Tibial artery (tissue), 4 donors: Measurements from ENCODE around the gene MAS1L.

Experiments
- DNase-seq, 2 donors: peaks; one replicate each; pipeline ENCODE4 v3.0.0-alpha.2; 2019
- H3K27ac ChIP-seq, 2 donors: fragments of 200-600 bp; sonication (generic) in 1 of 2; 1 replicate in 1 of 2; 2 replicates in 1 of 2; pipeline ENCODE4 v1.5.1; 2018 to 2019; ENCODE audit warnings: mild to moderate bottlenecking in 1 of 2
- H3K27me3 ChIP-seq, 2 donors: fragments of 200-600 bp; sonication (generic) in 1 of 2; one replicate each; pipeline versions ENCODE4 v1.5.1 to v1.6.0; 2016 to 2019
- H3K36me3 ChIP-seq, 3 donors: fragments of 200-600 bp; sonication (generic) in 2 of 3; one replicate each; pipeline ENCODE4 v1.5.1; 2016 to 2019; ENCODE audit warnings: mild to moderate bottlenecking in 2 of 3
- H3K4me1 ChIP-seq, 4 donors: fragments of 200-600 bp; sonication (generic) in 2 of 4; 1 replicate in 3 of 4; 2 replicates in 1 of 4; pipeline ENCODE4 v1.5.1; 2016 to 2019
- H3K4me3 ChIP-seq, 2 donors: fragments of 200-600 bp; sonication (generic) in 1 of 2; 1 replicate in 1 of 2; 2 replicates in 1 of 2; pipeline ENCODE4 v1.5.1; 2018 to 2019; ENCODE audit warnings: mild to moderate bottlenecking in 2 of 2
- H3K9me3 ChIP-seq, 3 donors: fragments of 200-600 bp; sonication (generic) in 1 of 3; one replicate each; pipeline ENCODE4 v1.5.1; 2016 to 2019
- intact Hi-C: fragments of 100-400 bp; cut with DNase I; formaldehyde crosslinking; loops from one replicate; pipeline ENCODE4 v1.15.0; 2023; ENCODE audit warnings: low total_unique reads
- TF ChIP-seq, protein P1 (sequence below), 2 experiments: fragments of 200-600 bp in 1 of 2; fragments of 450-650 bp in 1 of 2; IDR thresholded peaks; one replicate each; pipeline ENCODE4 v1.5.1; 2017 to 2019; ENCODE audit warnings: antibody characterized with exemption in 2 of 2, mild to moderate bottlenecking in 1 of 2, moderate library complexity in 1 of 2

Gene MAS1L

GRCh38 chr6:29524444-29525310 is 36.9 kb upstream of the MAS1L start:
- DNase-seq = no peak
- no peaks in the 10 kb centered on the region for H3K36me3 ChIP-seq
- no peaks in the 10 kb centered on the region for H3K4me1 ChIP-seq
- H3K27ac ChIP-seq = no peak overlapping the region
- intact Hi-C loops = no loop called here
- TF ChIP-seq, protein P1, sequence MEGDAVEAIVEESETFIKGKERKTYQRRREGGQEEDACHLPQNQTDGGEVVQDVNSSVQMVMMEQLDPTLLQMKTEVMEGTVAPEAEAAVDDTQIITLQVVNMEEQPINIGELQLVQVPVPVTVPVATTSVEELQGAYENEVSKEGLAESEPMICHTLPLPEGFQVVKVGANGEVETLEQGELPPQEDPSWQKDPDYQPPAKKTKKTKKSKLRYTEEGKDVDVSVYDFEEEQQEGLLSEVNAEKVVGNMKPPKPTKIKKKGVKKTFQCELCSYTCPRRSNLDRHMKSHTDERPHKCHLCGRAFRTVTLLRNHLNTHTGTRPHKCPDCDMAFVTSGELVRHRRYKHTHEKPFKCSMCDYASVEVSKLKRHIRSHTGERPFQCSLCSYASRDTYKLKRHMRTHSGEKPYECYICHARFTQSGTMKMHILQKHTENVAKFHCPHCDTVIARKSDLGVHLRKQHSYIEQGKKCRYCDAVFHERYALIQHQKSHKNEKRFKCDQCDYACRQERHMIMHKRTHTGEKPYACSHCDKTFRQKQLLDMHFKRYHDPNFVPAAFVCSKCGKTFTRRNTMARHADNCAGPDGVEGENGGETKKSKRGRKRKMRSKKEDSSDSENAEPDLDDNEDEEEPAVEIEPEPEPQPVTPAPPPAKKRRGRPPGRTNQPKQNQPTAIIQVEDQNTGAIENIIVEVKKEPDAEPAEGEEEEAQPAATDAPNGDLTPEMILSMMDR (IDR thresholded peaks at IDR 0.05) = no peak
- peaks cover 0 to 12% of the 10 kb centered on the region in 2 donors for H3K27me3 ChIP-seq
- H3K4me3 ChIP-seq = no peak overlapping the region
- no peaks in the 10 kb centered on the region for H3K9me3 ChIP-seq

- no peaks in the 10 kb centered on the region for H3K36me3 ChIP-seq
- H3K9me3 ChIP-seq = no peaks in the 10 kb centered on the region
- TF ChIP-seq, protein P1 (IDR thresholded peaks at IDR 0.05) = no peak
Observed at GRCh38 chr6:29524044-29524443, 36.3 kb upstream of the MAS1L start.

DNA sequence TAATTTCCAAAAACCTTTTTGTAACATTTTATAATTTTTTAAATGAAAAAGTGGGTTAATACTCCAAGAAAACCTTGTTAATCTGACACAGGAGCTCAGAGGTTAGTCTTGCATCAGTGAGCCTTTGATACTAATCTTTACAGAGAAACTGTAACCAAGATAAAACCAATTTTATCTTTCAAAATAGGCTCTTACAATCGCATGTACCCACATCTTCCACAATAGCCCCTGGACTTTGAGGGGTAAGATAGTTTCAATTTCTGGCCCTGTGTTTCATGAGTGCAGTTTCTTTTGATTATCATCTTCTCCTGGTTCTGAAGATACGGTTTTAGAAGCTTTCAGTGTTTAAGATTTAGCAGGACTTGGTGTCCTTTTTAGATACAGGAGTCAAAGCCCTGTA is 34.5 kb upstream of the MAS1L start:
- Histone ChIP-seq H3K9me3 (no peaks in the 10 kb centered on the region), H3K36me3 (no peaks in the 10 kb centered on the region), H3K4me3 (no peak overlapping the region), H3K4me1 (no peaks in the 10 kb centered on the region), H3K27me3 (peaks cover 0 to 3% of the 10 kb centered on the region in 2 donors), H3K27ac (no peak overlapping the region)
- intact Hi-C loops = no loop called here
- DNase-seq = no peak
- TF ChIP-seq, protein P1 (IDR thresholded peaks at IDR 0.05) = no peak

More at GRCh38 chr6:29524044-29524443, 36.3 kb upstream of the MAS1L start:
- intact Hi-C loops = no loop called here
- Histone ChIP-seq H3K4me3 (no peak overlapping the region), H3K27ac (no peak overlapping the region), H3K4me1 (no peaks in the 10 kb centered on the region), H3K27me3 (peaks cover 0 to 8% of the 10 kb centered on the region in 2 donors)
- no peak for DNase-seq

DNA sequence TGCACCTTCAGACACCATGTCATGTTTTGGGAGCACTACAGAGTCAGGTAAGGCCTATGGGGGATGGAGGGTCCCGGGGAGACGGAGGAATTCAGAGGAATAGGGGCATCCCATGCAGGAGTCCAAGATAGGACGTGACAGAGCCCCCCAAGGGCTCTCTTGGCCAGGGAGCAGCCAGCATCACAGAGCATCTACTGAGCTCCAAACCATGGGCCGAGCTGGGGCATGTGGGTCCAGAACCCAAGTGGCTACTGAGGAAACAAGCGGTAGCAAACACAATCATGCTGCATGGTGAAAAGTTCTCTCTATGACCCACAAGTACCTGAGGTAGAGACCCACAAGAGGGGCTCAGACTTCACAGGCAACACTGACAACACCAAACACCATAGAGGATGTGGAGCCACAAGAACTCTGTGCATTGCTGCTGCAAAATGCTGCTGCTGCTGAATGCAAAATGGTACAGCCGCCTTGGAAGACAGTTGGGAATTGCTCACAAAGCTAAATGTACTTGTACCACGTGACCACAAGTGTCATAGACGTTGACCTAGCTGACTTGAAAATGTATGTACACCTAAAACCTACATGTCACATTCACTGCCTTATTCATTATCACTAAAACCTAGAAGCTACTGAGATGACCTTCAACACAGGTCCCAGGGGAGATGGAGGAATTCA is 33.4 kb upstream of the MAS1L start:
- DNase-seq = no peak
- intact Hi-C loops = no loop called here

DNA sequence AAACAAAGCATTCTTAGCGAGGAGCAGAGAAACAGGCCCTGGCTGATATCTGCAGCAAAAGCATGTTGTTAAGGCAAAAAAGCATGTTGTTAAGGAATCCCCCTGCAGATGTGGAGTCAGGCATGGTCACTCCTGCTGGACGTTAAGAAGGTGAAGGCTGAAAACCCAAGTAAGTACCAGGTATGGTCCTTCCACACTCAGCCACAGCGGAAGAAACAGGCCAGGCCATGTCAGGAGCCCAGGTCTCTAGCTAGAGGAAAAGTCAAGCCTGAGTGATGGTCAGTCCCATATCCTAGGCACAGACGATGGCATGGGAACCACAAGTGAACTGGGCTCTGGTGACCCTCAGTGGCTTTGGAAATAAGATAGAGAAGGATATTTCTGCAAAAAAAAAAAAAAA is 32.5 kb upstream of the MAS1L start:
- no peaks in the 10 kb centered on the region for H3K36me3 ChIP-seq
- DNase-seq = no peak
- H3K27ac ChIP-seq = no peak overlapping the region
- TF ChIP-seq, protein P1 (IDR thresholded peaks at IDR 0.05) = no peak
- no peaks in the 10 kb centered on the region for H3K9me3 ChIP-seq
- H3K27me3 ChIP-seq = no peaks in the 10 kb centered on the region
- no peak overlapping the region for H3K4me3 ChIP-seq
- H3K4me1 ChIP-seq = no peaks in the 10 kb centered on the region
- intact Hi-C loops = no loop called here

More for the DNA sequence above, 33.4 kb upstream of the MAS1L start:
- Histone ChIP-seq H3K4me1 (no peaks in the 10 kb centered on the region), H3K27me3 (no peaks in the 10 kb centered on the region), H3K36me3 (no peaks in the 10 kb centered on the region), H3K9me3 (no peaks in the 10 kb centered on the region), H3K4me3 (no peak overlapping the region), H3K27ac (no peak overlapping the region)
- TF ChIP-seq, protein P1 (IDR thresholded peaks at IDR 0.05) = no peak
